Measurements from ENCODE around the gene TECPR1. TPM values are rescaled to one million over a fixed set of nuclear protein-coding genes. Genes with fewer than 3 reads are reported as not detected.

Gene TECPR1
- total and polyA plus RNA-seq, 2 donors (not counting 3 experiments of a cell fraction or from before 2014, with no cell fraction given): 12.3 to 97.5 TPM

DNA sequence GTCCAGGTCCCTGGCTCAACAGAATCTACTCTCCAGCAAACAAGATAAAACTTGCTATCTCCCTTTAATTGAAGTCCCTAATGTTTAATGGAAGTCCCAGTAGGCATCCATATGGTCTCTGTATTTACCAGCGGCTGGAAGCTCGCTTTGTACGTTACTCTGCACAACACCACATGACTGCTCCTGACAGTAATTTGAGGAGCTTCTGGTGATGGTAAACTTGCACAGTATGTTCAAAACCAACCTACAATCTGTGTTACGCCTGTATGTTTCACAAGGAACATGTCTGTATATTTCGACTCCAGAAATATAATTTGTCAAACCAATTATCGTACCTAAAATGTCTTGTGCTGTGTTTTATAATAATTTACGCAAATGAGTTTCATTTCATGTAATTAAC lies 4.4 kb upstream of the TECPR1 start:
- dilution Hi-C loops (cut with MboI; ENCODE audit: extremely low pct_ligation_motif_present, low sequenced_read_pairs): no loop called here

More for the DNA sequence above, 4.4 kb upstream of the TECPR1 start:
- POLR2A ChIA-PET: no interaction called here
- intact Hi-C loops (cut with micrococcal nuclease): no loop called here
- Histone ChIP-seq H3K9me1 (replicated peaks; ENCODE audit: control insufficient read depth, extremely low read depth, insufficient read depth, low read length) (no peaks in the 10 kb centered on the region), H3K79me2 (ENCODE audit: control insufficient read depth, insufficient read depth, low read length) (peaks cover 22% of the 10 kb centered on the region), H2AFZ (ENCODE audit: low read depth, low read length) (no peak overlapping the region), H4K20me1 (replicated peaks; ENCODE audit: control insufficient read depth, extremely low read depth, insufficient read depth, low read length) (no peaks in the 10 kb centered on the region), H3K27me3 (ENCODE audit: control insufficient read depth in 2 of 2, insufficient read depth in 2 of 2, low read length in 2 of 2) (no peaks in the 10 kb centered on the region), H3K4me3 (replicated peaks in 1 of 3; ENCODE audit: insufficient read depth in 1 of 3, low read depth in 1 of 3, low read length in 3 of 3) (no peak overlapping the region), H3K36me3 (ENCODE audit: control insufficient read depth in 2 of 2, extremely low read depth in 1 of 2, insufficient read depth in 2 of 2, low read length in 2 of 2) (no peaks in the 10 kb centered on the region), H3K9me3 (replicated peaks; ENCODE audit: control insufficient read depth, insufficient read depth, low read length) (no peaks in the 10 kb centered on the region), H3K27ac (ENCODE audit: insufficient read depth, low read depth, low read length) (no peak overlapping the region), H3K9ac (replicated peaks; ENCODE audit: extremely low read depth, insufficient read depth, low read length) (no peak overlapping the region), H3K4me1 (ENCODE audit: control insufficient read depth, extremely low read depth, insufficient read depth, low read length) (peaks cover 8% of the 10 kb centered on the region), H3K4me2 (ENCODE audit: insufficient read depth, low read length) (no peak overlapping the region)
- FAIRE-seq (no peak), DNase-seq (ENCODE audit: low read depth, low spot score) (no peak)
- no peak for TF ChIP-seq MYC (IDR thresholded peaks at IDR 0.05; ENCODE audit: low read depth, low read length)
- no peak for TF ChIP-seq POLR2A (IDR thresholded peaks at IDR 0.05; ENCODE audit: low read depth, low read length)
- TF ChIP-seq, protein P1, sequence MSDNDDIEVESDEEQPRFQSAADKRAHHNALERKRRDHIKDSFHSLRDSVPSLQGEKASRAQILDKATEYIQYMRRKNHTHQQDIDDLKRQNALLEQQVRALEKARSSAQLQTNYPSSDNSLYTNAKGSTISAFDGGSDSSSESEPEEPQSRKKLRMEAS (IDR thresholded peaks at IDR 0.05; ENCODE audit: insufficient read depth, insufficient read length): no peak
- TF ChIP-seq EZH2 (IDR thresholded peaks at IDR 0.05; ENCODE audit: borderline replicate concordance, low read depth, low read length, severe bottlenecking): no peak
- no peak for TF ChIP-seq POLR2AphosphoS5 (IDR thresholded peaks at IDR 0.05; ENCODE audit: insufficient read depth, low read depth, low read length)
- TF ChIP-seq FOS (IDR thresholded peaks at IDR 0.05; ENCODE audit: borderline replicate concordance, insufficient read depth, low read length): no peak
- no peak for TF ChIP-seq GATA2 (IDR thresholded peaks at IDR 0.05; ENCODE audit: insufficient read depth, insufficient read length, low read depth, low read length)
- no peak for TF ChIP-seq JUN (IDR thresholded peaks at IDR 0.05; ENCODE audit: borderline replicate concordance, insufficient read depth, insufficient read length, low read depth)
- TF ChIP-seq, protein P2, sequence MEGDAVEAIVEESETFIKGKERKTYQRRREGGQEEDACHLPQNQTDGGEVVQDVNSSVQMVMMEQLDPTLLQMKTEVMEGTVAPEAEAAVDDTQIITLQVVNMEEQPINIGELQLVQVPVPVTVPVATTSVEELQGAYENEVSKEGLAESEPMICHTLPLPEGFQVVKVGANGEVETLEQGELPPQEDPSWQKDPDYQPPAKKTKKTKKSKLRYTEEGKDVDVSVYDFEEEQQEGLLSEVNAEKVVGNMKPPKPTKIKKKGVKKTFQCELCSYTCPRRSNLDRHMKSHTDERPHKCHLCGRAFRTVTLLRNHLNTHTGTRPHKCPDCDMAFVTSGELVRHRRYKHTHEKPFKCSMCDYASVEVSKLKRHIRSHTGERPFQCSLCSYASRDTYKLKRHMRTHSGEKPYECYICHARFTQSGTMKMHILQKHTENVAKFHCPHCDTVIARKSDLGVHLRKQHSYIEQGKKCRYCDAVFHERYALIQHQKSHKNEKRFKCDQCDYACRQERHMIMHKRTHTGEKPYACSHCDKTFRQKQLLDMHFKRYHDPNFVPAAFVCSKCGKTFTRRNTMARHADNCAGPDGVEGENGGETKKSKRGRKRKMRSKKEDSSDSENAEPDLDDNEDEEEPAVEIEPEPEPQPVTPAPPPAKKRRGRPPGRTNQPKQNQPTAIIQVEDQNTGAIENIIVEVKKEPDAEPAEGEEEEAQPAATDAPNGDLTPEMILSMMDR (IDR thresholded peaks at IDR 0.05; ENCODE audit: extremely low read depth in 1 of 2, insufficient read depth in 1 of 2, low read depth in 1 of 2, low read length in 2 of 2): no peak
- BruUV-seq (replicated peaks): no TSS peak
- CTCF ChIA-PET: interaction anchor here (1.1 to 1.5 kb wide), 2 partner anchors 8 to 11 kb away, joined by 3 to 4 read pairs; no protein-coding TSS in a partner anchor
